Stimulated activated CD4-positive, alpha-beta T cell treated with anti-CD3 and anti-CD28 coated beads, Interleukin-1b, Interleukin-23, amount 100 ng/mL, for 4 hours (primary cell): ENCODE data around the gene APOF.
"Not testable (repeated sequence)": the region's sequence is repeated elsewhere in the genome, so short reads cannot be mapped to it uniquely, and the experiment has no call there.

Source experiments
- DNase-seq, 2 donors: peaks; one replicate each; pipeline ENCODE4 v3.0.0-alpha.2; 2020; ENCODE audit warnings: low read depth in 2 of 2

Gene APOF

GRCh38 chr12:56366948-56367347 is 4.3 kb upstream of the APOF start:
- no peak for DNase-seq

GRCh38 chr12:56361487-56362129 is 1.0 kb downstream of the APOF start:
- no peak for DNase-seq

GRCh38 chr12:56359851-56360767 is 2.5 kb downstream of the APOF start, which contains the start of gene STAT2:
STAT2 (minus strand) TSS chr12:56360107; CDS start chr12:56356571, 3,536 bp downstream.
- peak; percentile 96 for DNase-seq

- DNase-seq = no peak
Measured at GRCh38 chr12:56358836-56359532, 3.7 kb downstream of the APOF start.

GRCh38 chr12:56351325-56351724 is 11.3 kb downstream of the APOF start:
- DNase-seq = no peak

GRCh38 chr12:56350662-56351061 is 12.0 kb downstream of the APOF start:
- DNase-seq = no peak

- no peak for DNase-seq
Measured at GRCh38 chr12:56348776-56349175, 13.9 kb downstream of the APOF start.

- DNase-seq = not testable (repeated sequence)
Measured at GRCh38 chr12:56347255-56347654, 15.4 kb downstream of the APOF start.

- no peak for DNase-seq
Measured at GRCh38 chr12:56346675-56347074, 16.0 kb downstream of the APOF start.

GRCh38 chr12:56342290-56342689 is 20.4 kb downstream of the APOF start:
- not testable (repeated sequence) for DNase-seq

GRCh38 chr12:56341616-56342015 is 21.0 kb downstream of the APOF start:
- DNase-seq = no peak

- DNase-seq = no peak
Measured at GRCh38 chr12:56339158-56339422, 23.6 kb downstream of the APOF start.

GRCh38 chr12:56338308-56339157 is 24.1 kb downstream of the APOF start, which contains the start of gene IL23A:
IL23A (plus strand) TSS chr12:56338884; CDS start chr12:56339045, 161 bp downstream.
- DNase-seq = peak; percentile 63 to 81

GRCh38 chr12:56337753-56338251 is 24.9 kb downstream of the APOF start:
- DNase-seq = no peak

- no peak for DNase-seq
Measured at GRCh38 chr12:56336361-56337167, 26.1 kb downstream of the APOF start.

- DNase-seq = not testable (repeated sequence)
Measured at GRCh38 chr12:56335527-56335926, 27.1 kb downstream of the APOF start.

- DNase-seq = no peak
Measured at GRCh38 chr12:56334490-56334793, 28.2 kb downstream of the APOF start.

- peak; percentile 81 to 87 for DNase-seq
Measured at GRCh38 chr12:56333679-56334489, 28.8 kb downstream of the APOF start, which contains the start of gene PAN2. PAN2 (minus strand) TSS chr12:56334000; CDS start chr12:56333094, 906 bp downstream.

- DNase-seq = no peak
Measured at GRCh38 chr12:56333197-56333678, 29.4 kb downstream of the APOF start.
